ENCODE data around the gene DGKG.

DGKG gene

GRCh38 chr3:186316666-186317260, 45.3 kb downstream of the DGKG start:
- DNase-seq: no peak

GRCh38 chr3:186315581-186316354, 46.3 kb downstream of the DGKG start:
- DNase-seq: no peak

GRCh38 chr3:186314896-186315295, 47.1 kb downstream of the DGKG start:
- DNase-seq: no peak

- DNase-seq: no peak
These were observed 50.6 kb downstream of the DGKG start for GRCh38 chr3:186311441-186311840.

DNA sequence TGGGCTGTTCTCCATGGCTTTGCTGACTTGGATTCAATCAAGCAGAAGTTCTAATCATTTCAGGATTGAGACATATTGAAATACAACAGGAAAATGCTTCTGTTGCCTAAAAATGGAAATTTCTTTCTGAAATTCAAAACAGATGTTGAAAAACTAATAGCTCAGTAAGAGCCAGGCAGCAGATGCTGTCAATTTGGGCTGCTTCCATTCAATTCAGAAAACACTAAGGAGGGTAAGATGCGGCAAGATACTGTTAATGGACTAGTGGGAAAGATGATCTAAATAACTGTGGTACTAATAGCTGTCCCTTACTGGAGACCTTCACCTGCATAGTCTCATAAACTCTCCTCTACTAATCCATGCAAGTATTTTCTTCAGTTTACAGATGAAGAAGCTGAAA, 53.5 kb downstream of the DGKG start:
- DNase-seq: no peak

DNA sequence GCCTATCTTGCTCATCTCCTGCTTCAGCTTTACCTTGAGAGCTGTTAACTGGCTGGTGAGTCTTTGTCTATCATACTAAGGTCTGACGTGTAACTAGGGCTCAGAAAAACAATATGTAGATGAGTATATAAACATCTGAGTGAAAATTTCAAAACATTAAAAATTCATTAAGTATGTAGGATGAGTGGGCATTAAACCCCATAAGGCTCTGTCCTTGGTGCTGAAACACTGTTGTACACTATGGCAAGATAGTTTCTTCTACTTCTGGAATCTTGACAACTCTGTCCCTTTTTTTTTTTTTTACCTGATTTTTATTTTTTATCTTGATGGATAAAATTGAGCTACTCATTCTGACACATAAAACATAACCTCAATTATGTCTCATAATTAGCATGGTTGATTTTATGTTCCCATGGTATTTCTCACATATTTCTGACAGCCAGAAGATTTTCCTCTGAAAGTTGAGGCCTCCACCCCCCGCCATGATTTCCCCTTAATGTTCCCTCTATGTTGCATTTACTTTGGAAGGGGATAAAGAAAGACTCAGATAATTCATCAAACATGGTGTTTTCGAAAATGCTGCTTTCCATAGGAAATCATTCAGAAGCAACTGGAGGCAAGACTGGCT, 54.3 kb downstream of the DGKG start:
- peak; percentile 2 for DNase-seq

DNA sequence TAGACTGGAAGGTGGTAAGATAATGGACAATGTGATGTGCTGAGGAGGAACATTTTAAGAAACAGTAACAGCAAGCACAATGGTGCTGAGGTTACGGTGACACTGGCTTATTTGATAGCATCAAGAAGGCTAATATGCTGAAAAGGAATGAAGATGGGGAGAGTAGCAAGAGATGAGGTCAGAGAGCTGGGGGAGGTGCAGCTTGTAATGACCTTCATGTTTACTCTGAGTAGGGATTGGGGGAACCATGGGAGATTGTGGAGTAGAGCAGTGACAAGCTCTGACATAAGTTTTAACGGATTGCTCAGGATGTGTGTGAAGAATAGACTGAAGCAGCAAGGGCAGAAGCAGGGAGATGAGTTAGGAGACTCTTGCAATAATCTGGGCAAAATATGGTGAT, 56.7 kb downstream of the DGKG start:
- DNase-seq: no peak

GRCh38 chr3:186303965-186304364, 58.1 kb downstream of the DGKG start:
- DNase-seq: no peak

DNA sequence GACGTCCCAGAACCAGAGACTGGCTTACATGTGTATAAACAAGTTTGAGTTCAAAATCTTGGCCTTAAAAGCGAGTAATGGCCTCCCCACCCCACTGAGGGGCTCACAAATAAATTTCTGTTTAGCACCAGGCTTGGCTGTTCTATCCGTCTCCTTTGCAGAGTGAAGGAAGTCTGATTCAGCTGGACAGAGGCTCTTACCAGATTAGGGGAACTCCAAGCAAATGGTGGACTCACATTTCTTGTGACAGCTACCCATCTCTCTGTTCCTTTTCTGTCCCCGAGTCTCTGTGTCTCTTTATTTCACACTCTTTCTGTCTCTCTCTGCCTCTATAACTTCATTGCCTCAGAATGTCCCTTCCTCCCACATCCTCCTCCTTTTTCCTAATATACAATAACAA, 62.7 kb downstream of the DGKG start:
- DNase-seq: no peak

GRCh38 chr3:186298876-186299275, 63.2 kb downstream of the DGKG start:
- DNase-seq: no peak

DNA sequence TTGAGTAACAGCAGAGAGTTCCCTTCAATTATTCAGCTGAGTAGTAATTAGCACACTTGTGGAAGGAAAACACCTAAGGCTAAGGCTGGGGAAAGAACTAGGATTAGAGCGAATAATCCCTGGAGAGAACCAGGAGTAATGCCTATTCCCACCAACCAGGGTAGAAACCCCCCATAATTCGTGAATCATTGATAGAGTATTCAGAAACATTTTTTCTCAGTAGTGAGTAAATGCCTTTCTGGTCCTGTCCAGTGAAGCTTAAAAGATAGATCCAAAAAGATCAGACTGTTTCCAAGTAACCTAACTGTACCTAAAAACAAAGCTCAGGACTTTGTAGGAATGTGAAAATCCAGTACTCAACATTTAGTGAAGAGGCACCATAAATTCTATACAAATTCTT, 71.2 kb downstream of the DGKG start:
- DNase-seq: no peak

- no peak for DNase-seq
These were observed 74.3 kb downstream of the DGKG start for GRCh38 chr3:186287711-186288110.

- no peak for DNase-seq
These were observed 75.9 kb downstream of the DGKG start for GRCh38 chr3:186286114-186286513.

GRCh38 chr3:186284661-186285060, 77.4 kb downstream of the DGKG start:
- no peak for DNase-seq

DNA sequence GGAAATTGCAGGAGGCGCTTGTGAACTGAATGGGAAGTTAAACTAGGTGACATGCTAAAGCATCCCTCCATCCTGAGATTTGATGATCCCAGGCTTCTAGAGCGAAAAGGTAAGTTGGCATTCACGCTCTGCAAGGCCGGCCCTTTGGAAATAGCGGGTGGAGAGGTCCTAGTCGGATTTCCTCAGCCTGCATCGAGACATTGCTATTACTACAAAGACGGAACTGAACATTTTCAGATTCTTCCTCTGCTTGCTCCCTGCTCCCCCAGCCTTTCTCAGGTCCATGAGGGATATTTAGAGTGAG, 77.7 kb downstream of the DGKG start:
- no peak for DNase-seq

DNA sequence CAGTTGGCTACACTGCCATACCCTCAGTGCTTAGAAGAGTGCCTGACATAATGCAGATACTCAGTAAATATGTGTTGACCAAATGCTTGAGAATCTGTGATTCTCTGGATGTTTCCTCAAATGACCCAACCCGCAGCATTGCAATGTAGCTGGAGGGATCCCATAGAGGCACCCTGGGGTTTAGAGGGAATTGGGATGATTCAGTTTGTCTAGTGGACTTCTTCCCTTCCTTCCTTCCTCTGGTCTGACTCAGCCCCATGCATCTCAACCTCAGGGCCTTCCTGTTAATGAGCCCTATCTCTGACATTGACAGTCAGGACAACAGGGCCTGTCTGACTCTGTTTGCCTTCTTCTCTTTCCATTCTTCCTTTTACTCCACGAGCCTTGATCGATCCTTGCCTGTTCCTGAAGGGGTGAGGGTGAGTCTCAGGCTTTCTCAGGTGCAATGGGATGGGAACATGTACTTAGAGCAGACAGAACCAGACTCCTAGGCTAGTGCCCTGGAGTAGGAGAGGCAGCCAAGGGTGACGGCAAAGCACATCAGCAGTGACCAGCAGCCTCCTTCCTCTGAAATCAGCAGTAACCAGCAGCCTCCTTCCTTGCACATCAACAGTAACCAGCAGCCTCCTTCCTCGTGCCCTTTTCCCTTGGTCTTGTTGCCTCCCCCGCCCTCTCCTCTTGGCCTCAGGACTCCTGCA, 78.2 kb downstream of the DGKG start:
- DNase-seq: no peak

DNA sequence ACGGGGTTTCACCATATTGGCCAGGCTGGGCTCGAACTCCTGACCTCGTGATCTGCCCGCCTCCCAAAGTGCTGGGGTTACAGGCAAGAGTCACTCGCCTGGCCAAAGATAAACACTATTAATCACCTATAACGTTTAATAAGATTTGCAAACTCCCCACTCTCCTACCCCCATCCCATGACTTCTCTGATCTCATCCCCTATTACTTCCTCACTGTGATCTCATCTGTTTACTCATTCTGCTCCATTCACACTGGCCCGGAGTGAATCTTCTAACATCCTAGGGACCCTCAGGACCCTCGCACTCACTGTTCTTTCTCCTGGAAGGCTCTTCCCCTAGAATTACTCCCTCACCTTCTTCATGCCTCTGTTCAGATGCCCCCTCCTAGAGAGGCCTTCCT, 78.9 kb downstream of the DGKG start:
- no peak for DNase-seq

GRCh38 chr3:186281176-186281575, 80.9 kb downstream of the DGKG start:
- DNase-seq: no peak

DNA sequence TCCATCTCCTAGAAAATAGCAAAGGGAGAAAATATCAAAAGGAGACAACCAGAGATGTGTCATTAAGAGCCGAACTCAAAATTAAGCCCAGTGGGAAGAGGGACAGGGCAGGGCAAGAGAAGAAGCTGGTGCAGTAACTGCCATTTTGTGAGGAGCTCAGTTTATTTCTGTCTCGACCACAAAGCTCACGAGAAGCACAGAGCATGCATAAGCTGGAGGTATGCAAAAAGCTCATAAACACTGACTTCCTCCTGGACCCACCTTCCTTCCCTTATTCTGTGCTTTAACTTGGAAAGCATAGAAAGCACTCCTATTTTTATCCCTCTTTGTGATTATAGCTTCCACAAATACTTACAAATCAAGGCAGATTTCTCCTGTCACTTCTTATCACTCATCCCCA, 81.3 kb downstream of the DGKG start:
- DNase-seq: no peak

- no peak for DNase-seq
These were observed 84.6 kb downstream of the DGKG start for GRCh38 chr3:186277268-186277909.

DNA sequence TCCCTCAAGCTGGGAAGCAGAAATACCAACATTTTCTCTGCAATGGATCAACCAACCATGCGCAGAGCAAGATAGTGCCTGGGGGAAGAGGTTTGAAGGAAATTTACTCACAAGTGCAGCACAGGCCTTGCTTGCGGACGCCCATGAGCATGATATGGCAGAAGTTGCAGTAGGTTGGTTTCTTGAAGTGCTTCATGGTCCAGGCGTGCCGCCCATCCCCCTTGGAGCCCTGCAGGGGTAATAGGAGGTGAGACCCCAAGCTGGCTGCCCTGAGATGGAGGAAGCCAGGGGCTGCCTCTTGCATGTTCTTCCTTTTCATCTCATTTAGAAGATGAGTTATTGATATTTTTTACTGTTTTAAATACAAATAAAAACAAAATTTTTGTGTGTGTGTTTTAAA, 86.6 kb downstream of the DGKG start:
- no peak for DNase-seq

DNA sequence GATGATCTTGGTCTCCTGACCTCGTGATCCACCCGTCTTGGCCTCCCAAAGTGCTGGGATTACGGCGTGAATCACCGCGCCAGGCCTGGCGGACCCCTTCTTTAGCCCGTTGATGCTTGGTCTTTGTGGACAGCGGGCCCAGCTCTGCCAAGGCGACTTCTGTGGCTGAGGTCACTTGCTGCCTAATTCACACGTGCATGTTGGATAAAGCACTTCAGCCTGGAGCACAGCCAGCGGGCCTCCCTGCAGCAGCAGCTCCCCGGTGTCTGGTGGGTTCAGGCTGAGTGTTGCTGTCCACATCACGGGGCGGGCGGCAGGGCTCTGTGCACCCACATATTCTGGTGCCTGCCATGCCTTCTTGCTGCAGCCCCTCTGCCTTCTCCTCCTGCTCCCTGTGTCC, 88.4 kb downstream of the DGKG start:
- no peak for DNase-seq

DNA sequence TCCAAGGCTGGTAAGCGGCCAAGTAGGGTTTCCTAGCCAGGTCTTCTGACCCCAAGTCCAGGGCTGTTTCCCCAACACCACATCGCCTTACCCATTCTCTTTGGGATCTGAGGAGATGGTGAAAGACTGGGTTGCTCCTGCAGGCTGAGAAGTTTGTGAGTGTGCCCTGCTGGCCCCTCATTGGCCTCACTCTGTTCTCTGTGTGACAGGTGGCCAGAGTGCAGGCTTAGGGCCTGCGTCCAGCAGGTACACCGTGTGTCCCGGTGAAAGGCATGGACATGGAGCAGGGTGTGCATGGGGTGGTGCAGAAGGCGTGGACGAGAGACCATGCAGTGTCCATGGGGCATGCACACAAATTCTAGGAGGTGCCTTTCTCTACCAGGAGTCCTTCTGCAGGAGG, 91.3 kb downstream of the DGKG start:
- no peak for DNase-seq

All from CD4-positive, alpha-beta T cell treated with Interleukin-4 for 4 hours (primary cell).